Right atrium auricular region (tissue), 2 donors: ENCODE measurements around the gene SLC44A4. TPM values are rescaled to one million over a fixed set of nuclear protein-coding genes. Genes with fewer than 3 reads are reported as not detected.

ENCODE experiments used
- DNase-seq: peaks from one replicate; pipeline ENCODE4 v3.0.0-alpha.2; 2019; ENCODE audit warnings: low spot score
- H3K27ac ChIP-seq, 2 donors: fragments of 200-600 bp; sonication (generic); 1 replicate in 1 of 2; 2 replicates in 1 of 2; pipeline ENCODE4 v1.5.1; 2016 to 2019
- H3K27me3 ChIP-seq, 2 donors: fragments of 200-600 bp; sonication (generic); one replicate each; pipeline versions ENCODE4 v1.5.1 to v1.6.0; 2017 to 2019
- H3K36me3 ChIP-seq: fragments of 200-600 bp; sonication (generic); one replicate; pipeline ENCODE4 v1.5.1; 2016
- H3K4me1 ChIP-seq, 2 donors: fragments of 200-600 bp; sonication (generic); one replicate each; pipeline versions ENCODE4 v1.5.1 to v1.6.0; 2017 to 2019
- H3K4me3 ChIP-seq, 2 donors: fragments of 200-600 bp; sonication (generic); 1 replicate in 1 of 2; 2 replicates in 1 of 2; pipeline ENCODE4 v1.5.1; 2017 to 2019; ENCODE audit warnings: mild to moderate bottlenecking in 1 of 2, moderate library complexity in 1 of 2
- H3K9me3 ChIP-seq, 2 donors: fragments of 200-600 bp; sonication (generic); one replicate each; pipeline ENCODE4 v1.5.1; 2019
- total RNA-seq, 2 donors: library from RNA; depleted of rRNA; stranded (reverse); fragments of >200 nt; gene quantifications; one replicate each; pipeline ENCODE4 v1.1.0, GENCODE V29; 2016
- TF ChIP-seq, protein P1 (sequence below), 2 donors: fragments of 200-600 bp; sonication (generic); IDR thresholded peaks; one replicate each; pipeline ENCODE4 v1.5.1; 2019; ENCODE audit warnings: antibody characterized with exemption in 2 of 2

SLC44A4 gene
- total RNA-seq, 2 donors from 2014 or later: not detected

DNA sequence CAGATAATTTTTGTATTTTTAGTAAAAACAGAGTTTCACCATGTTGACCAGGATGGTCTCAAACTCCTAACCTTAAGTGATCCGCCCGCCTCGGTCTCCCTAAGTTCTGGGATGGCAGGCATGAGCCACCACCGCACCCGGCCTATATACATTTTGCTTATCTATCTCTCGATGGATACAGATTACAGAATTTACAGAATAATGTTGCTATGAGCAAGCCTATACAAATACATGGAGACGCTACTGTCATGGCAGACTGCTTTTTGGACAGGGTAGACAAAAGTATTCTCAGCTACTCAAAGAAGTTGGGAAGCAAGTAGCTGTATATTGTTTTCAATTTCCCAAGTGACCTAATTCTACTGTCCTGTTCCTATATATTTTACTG is 65.3 kb downstream of the SLC44A4 start:
- Histone ChIP-seq H3K27ac (peak overlapping the region; percentile 100), H3K4me3 (peak overlapping the region in 1 of 2 donors; percentile 29), H3K9me3 (no peaks in the 10 kb centered on the region), H3K27me3 (no peaks in the 10 kb centered on the region), H3K4me1 (peaks cover 0 to 18% of the 10 kb centered on the region in 2 donors), H3K36me3 (no peaks in the 10 kb centered on the region)
- TF ChIP-seq, protein P1, sequence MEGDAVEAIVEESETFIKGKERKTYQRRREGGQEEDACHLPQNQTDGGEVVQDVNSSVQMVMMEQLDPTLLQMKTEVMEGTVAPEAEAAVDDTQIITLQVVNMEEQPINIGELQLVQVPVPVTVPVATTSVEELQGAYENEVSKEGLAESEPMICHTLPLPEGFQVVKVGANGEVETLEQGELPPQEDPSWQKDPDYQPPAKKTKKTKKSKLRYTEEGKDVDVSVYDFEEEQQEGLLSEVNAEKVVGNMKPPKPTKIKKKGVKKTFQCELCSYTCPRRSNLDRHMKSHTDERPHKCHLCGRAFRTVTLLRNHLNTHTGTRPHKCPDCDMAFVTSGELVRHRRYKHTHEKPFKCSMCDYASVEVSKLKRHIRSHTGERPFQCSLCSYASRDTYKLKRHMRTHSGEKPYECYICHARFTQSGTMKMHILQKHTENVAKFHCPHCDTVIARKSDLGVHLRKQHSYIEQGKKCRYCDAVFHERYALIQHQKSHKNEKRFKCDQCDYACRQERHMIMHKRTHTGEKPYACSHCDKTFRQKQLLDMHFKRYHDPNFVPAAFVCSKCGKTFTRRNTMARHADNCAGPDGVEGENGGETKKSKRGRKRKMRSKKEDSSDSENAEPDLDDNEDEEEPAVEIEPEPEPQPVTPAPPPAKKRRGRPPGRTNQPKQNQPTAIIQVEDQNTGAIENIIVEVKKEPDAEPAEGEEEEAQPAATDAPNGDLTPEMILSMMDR (IDR thresholded peaks at IDR 0.05): no peak
- no peak for DNase-seq

Other genes with a start within 250 kb of the SLC44A4 start
- gene BAG6, start 226.3 kb downstream of the SLC44A4 start, total RNA-seq: 100 to 1,000 TPM; 209 to 306 TPM
- 1 to 10 TPM; 1.0 to 1.2 TPM for gene APOM, start 223.1 kb downstream of the SLC44A4 start, total RNA-seq
- gene C6orf47, start 218.2 kb downstream of the SLC44A4 start, total RNA-seq: 10 to 100 TPM; 17.8 to 19.2 TPM
- 10 to 100 TPM; 14.7 to 20.0 TPM for gene GPANK1, start 214.0 kb downstream of the SLC44A4 start, total RNA-seq
- gene CSNK2B, start 212.9 kb downstream of the SLC44A4 start, total RNA-seq: 100 to 1,000 TPM; 242 to 243 TPM
- gene LY6G5B, start 209.0 kb downstream of the SLC44A4 start, total RNA-seq: 1 to 10 TPM in 1 of 2 donors, under 1 TPM in 1; 0.67 to 1.8 TPM
- 1 to 10 TPM; 1.2 to 4.9 TPM for gene LY6G5C, start 197.9 kb downstream of the SLC44A4 start, total RNA-seq
- gene ABHD16A, start 175.7 kb downstream of the SLC44A4 start, total RNA-seq: 10 to 100 TPM; 22.7 to 29.4 TPM
- gene LY6G6F, start 172.1 kb downstream of the SLC44A4 start, total RNA-seq: not detected
- not detected for gene LY6G6D, start 163.6 kb downstream of the SLC44A4 start, total RNA-seq
- gene LY6G6C, start 157.3 kb downstream of the SLC44A4 start, total RNA-seq: 1 to 10 TPM in 1 of 2 donors, not detected in 1; 1.3 TPM
- under 1 TPM in 1 of 2 donors, not detected in 1; 0.55 TPM for gene MPIG6B, start 155.6 kb downstream of the SLC44A4 start, total RNA-seq
- gene DDAH2, start 149.7 kb downstream of the SLC44A4 start, total RNA-seq: 10 to 100 TPM; 53.5 to 93.3 TPM
- 100 to 1,000 TPM in 1 of 2 donors, 10 to 100 TPM in 1; 90.9 to 194 TPM for gene CLIC1, start 142.5 kb downstream of the SLC44A4 start, total RNA-seq
- under 1 TPM; 0.37 to 0.98 TPM for gene MSH5, start 139.0 kb downstream of the SLC44A4 start, total RNA-seq
- gene SAPCD1, start 116.3 kb downstream of the SLC44A4 start, total RNA-seq: not detected
- 1 to 10 TPM; 4.1 to 7.5 TPM for gene VWA7, start 101.7 kb downstream of the SLC44A4 start, total RNA-seq
- gene VARS1, start 83.2 kb downstream of the SLC44A4 start, total RNA-seq: 10 to 100 TPM; 15.3 to 24.6 TPM
- gene LSM2, start 72.0 kb downstream of the SLC44A4 start, total RNA-seq: 10 to 100 TPM; 28.8 to 32.0 TPM
- 1 to 10 TPM; 1.1 to 1.6 TPM for gene HSPA1L, start 63.7 kb downstream of the SLC44A4 start, total RNA-seq
- 100 to 1,000 TPM; 315 to 334 TPM for gene HSPA1A, start 63.5 kb downstream of the SLC44A4 start, total RNA-seq
- gene HSPA1B, start 51.3 kb downstream of the SLC44A4 start, total RNA-seq: 100 to 1,000 TPM; 131 to 232 TPM
- gene NEU1, start 16.2 kb downstream of the SLC44A4 start, total RNA-seq: 10 to 100 TPM; 28.0 to 37.7 TPM
- gene EHMT2, start 18.7 kb upstream of the SLC44A4 start, total RNA-seq: 10 to 100 TPM; 10.5 to 19.1 TPM
- gene ZBTB12, start 23.1 kb upstream of the SLC44A4 start, total RNA-seq: under 1 TPM; 0.47 to 0.52 TPM
- 10 to 100 TPM in 1 of 2 donors, 1 to 10 TPM in 1; 3.5 to 19.9 TPM for gene C2, start 48.7 kb upstream of the SLC44A4 start, total RNA-seq
- 100 to 1,000 TPM in 1 of 2 donors, 10 to 100 TPM in 1; 65.5 to 126 TPM for gene CFB, start 67.1 kb upstream of the SLC44A4 start, total RNA-seq
- gene NELFE, start 80.0 kb upstream of the SLC44A4 start, total RNA-seq: 10 to 100 TPM; 40.0 to 81.7 TPM
- 10 to 100 TPM; 18.7 to 31.6 TPM for gene SKIC2, start 80.2 kb upstream of the SLC44A4 start, total RNA-seq
- gene DXO, start 93.1 kb upstream of the SLC44A4 start, total RNA-seq: 10 to 100 TPM; 12.1 to 14.1 TPM
- gene C4A, start 103.1 kb upstream of the SLC44A4 start, total RNA-seq: 100 to 1,000 TPM; 152 to 175 TPM
- 100 to 1,000 TPM; 150 to 241 TPM for gene C4B, start 135.8 kb upstream of the SLC44A4 start, total RNA-seq
- 1 to 10 TPM in 1 of 2 donors, under 1 TPM in 1; 0.19 to 1.2 TPM for gene CYP21A2, start 159.4 kb upstream of the SLC44A4 start, total RNA-seq
- gene TNXB, start 230.3 kb upstream of the SLC44A4 start, total RNA-seq: 100 to 1,000 TPM; 138 to 210 TPM
- 10 to 100 TPM; 15.0 to 15.3 TPM for gene ATF6B, start 249.2 kb upstream of the SLC44A4 start, total RNA-seq